Measurements from ENCODE around the gene GMNC. TPM values are rescaled to one million over a fixed set of nuclear protein-coding genes. Genes with fewer than 3 reads are reported as not detected.
"Not testable (repeated sequence)": the region's sequence is repeated elsewhere in the genome, so short reads cannot be mapped to it uniquely, and the experiment has no call there.

The GMNC gene
- total RNA-seq, 1 experiment from 2014 or later, result 0.27 TPM

DNA sequence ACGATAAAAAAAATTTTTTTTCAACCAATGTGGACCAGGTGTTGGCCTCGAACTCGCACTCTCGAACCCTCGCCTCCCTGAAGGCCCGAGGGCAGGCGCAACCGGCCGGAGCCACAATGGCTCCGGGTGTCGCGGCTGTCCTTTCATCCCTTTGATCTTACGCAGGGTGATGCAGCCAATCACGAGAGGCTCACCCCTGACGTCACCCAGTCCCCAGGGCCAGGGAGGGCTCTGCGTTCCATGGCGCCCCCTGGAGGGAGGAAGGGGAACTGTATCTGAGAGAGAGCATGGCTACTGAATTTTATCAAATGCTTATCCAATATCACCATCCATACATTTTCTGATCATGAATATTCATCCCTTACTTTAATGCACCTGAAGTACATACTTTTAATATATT is 15.4 kb upstream of the GMNC start (continued):
- TF ChIP-seq, protein P1, sequence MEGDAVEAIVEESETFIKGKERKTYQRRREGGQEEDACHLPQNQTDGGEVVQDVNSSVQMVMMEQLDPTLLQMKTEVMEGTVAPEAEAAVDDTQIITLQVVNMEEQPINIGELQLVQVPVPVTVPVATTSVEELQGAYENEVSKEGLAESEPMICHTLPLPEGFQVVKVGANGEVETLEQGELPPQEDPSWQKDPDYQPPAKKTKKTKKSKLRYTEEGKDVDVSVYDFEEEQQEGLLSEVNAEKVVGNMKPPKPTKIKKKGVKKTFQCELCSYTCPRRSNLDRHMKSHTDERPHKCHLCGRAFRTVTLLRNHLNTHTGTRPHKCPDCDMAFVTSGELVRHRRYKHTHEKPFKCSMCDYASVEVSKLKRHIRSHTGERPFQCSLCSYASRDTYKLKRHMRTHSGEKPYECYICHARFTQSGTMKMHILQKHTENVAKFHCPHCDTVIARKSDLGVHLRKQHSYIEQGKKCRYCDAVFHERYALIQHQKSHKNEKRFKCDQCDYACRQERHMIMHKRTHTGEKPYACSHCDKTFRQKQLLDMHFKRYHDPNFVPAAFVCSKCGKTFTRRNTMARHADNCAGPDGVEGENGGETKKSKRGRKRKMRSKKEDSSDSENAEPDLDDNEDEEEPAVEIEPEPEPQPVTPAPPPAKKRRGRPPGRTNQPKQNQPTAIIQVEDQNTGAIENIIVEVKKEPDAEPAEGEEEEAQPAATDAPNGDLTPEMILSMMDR (IDR thresholded peaks at IDR 0.05 in 2 of 3, conservative IDR thresholded peaks at IDR 0.05 in 1 of 3; ENCODE audit: borderline replicate concordance in 1 of 3, insufficient read depth in 1 of 3, low read depth in 2 of 3, low read length in 2 of 3), result peak in 2 of 3 experiments; percentile 66 to 68; a peak in 4 of 6 replicates

DNA sequence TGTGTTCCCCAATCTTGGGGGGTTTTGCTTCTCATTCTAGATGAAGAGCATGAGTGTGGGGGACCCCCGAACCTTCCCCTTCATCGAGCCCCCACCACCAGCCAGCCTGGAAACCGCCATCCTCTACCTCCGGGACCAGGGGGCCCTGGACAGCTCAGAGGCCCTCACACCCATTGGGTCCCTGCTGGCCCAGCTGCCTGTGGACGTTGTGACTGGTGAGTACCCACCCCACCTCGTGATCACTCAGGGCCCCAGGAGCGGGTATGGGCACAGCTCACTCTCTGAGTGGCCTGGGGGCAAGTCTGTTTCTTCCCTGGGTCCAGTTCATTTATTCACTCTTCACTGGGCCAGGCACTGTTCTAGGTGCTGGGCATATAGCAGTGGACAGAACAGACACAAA is 13.9 kb upstream of the GMNC start:
- H4K20me1 ChIP-seq (ENCODE audit: insufficient read depth); H3K9ac ChIP-seq (ENCODE audit: low read length); H3K79me2 ChIP-seq (ENCODE audit: insufficient read depth, low read length); POLR2A ChIA-PET; H3K27ac ChIP-seq (ENCODE audit: low read depth, low read length); CTCF ChIA-PET; ATAC-seq; H3K4me1 ChIP-seq (ENCODE audit: control insufficient read depth in 1 of 2, insufficient read depth in 2 of 2, low read length in 2 of 2); H3K27me3 ChIP-seq (ENCODE audit: insufficient read depth, low read length); H2AFZ ChIP-seq (ENCODE audit: low read depth, low read length, poor library complexity, severe bottlenecking); H3K4me3 ChIP-seq (replicated peaks in 1 of 2; ENCODE audit: low read depth in 1 of 2, low read length in 2 of 2); intact Hi-C loops (cut with micrococcal nuclease); DNase-seq (ENCODE audit: low read depth, low spot score); H3K36me3 ChIP-seq (ENCODE audit: control insufficient read depth in 1 of 2, insufficient read depth in 2 of 2, low read length in 2 of 2); H3K4me2 ChIP-seq (ENCODE audit: low read length); H3K9me2 ChIP-seq (ENCODE audit: insufficient read depth); RAD21 ChIA-PET (ENCODE audit: low non-redundant PET in 1 of 2, low total read pairs in 2 of 2, uncharacterized antibody in 2 of 2, unreplicated experiment in 2 of 2); H3K9me3 ChIP-seq (ENCODE audit: control insufficient read depth in 1 of 2, insufficient read depth in 1 of 2, low read depth in 1 of 2, low read length in 2 of 2); BruUV-seq (replicated peaks): not testable (repeated sequence)

DNA sequence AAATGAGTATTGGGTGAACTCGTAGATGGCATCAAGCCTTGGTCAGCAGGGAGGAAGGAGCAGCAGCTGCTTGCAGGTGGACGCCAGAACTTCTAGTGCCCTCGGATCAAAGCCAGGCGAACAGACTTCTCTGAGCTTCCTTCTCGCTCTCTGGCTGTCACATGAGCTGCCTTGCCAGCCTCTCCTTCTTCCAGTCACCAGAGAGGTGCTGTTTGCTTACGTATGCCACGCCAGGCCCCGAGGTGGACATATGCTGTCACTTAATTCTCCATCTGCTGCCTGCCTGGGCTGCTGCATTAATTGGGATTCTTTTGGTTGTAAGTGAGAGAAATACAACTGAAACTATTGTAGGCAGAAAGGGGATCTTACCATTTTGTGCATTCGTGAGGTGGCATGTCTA is 12.6 kb upstream of the GMNC start:
- H3K4me3 ChIP-seq (replicated peaks in 1 of 2; ENCODE audit: low read depth in 1 of 2, low read length in 2 of 2); H3K4me1 ChIP-seq (ENCODE audit: control insufficient read depth in 1 of 2, insufficient read depth in 2 of 2, low read length in 2 of 2); H3K4me2 ChIP-seq (ENCODE audit: low read length); H4K20me1 ChIP-seq (ENCODE audit: insufficient read depth); H3K36me3 ChIP-seq (ENCODE audit: control insufficient read depth in 1 of 2, insufficient read depth in 2 of 2, low read length in 2 of 2); H3K79me2 ChIP-seq (ENCODE audit: insufficient read depth, low read length); H3K9me3 ChIP-seq (ENCODE audit: control insufficient read depth in 1 of 2, insufficient read depth in 1 of 2, low read depth in 1 of 2, low read length in 2 of 2); H3K9ac ChIP-seq (ENCODE audit: low read length); CTCF ChIA-PET; H3K27me3 ChIP-seq (ENCODE audit: insufficient read depth, low read length); H3K27ac ChIP-seq (ENCODE audit: low read depth, low read length); BruUV-seq (replicated peaks); ATAC-seq; RAD21 ChIA-PET (ENCODE audit: low non-redundant PET in 1 of 2, low total read pairs in 2 of 2, uncharacterized antibody in 2 of 2, unreplicated experiment in 2 of 2); intact Hi-C loops (cut with micrococcal nuclease); H2AFZ ChIP-seq (ENCODE audit: low read depth, low read length, poor library complexity, severe bottlenecking); POLR2A ChIA-PET; DNase-seq (ENCODE audit: low read depth, low spot score); H3K9me2 ChIP-seq (ENCODE audit: insufficient read depth): not testable (repeated sequence)

Measured in HCT116 (cell line).